ENCODE results near the gene RXYLT1. TPM values are rescaled to one million over a fixed set of nuclear protein-coding genes. Genes with fewer than 3 reads are reported as not detected.

RXYLT1 gene
- total RNA-seq, 1 experiment from 2014 or later = 28.6 TPM

- H3K36me3 ChIP-seq = no peaks in the 10 kb centered on the region
- H3K27ac ChIP-seq = peak overlapping the region; percentile 85; the same call in 1 of the 2 replicates
- peaks cover 5% of the 10 kb centered on the region; the same call in 1 of the 2 replicates for H3K4me1 ChIP-seq
- no peak for DNase-seq
- peak overlapping the region; percentile 89 for H3K4me3 ChIP-seq
- H3K9me3 ChIP-seq (replicated peaks) = no peaks in the 10 kb centered on the region
- no peaks in the 10 kb centered on the region for H3K27me3 ChIP-seq
Observed at GRCh38 chr12:63843254-63843720, 63.6 kb downstream of the RXYLT1 start.

- Histone ChIP-seq H3K27me3 (no peaks in the 10 kb centered on the region), H3K27ac (peak overlapping the region; percentile 85), H3K9me3 (replicated peaks) (no peaks in the 10 kb centered on the region), H3K36me3 (no peaks in the 10 kb centered on the region), H3K4me1 (peaks cover 5% of the 10 kb centered on the region; the same call in 1 of the 2 replicates), H3K4me3 (peak overlapping the region; percentile 89)
- DNase-seq = peak; percentile 94
Observed at GRCh38 chr12:63843721-63844390, 64.1 kb downstream of the RXYLT1 start.

- Histone ChIP-seq H3K9me3 (replicated peaks) (no peaks in the 10 kb centered on the region), H3K4me3 (peak within 1 kb of the TSS; percentile 89), H3K27me3 (no peaks in the 10 kb centered on the region), H3K36me3 (no peaks in the 10 kb centered on the region), H3K27ac (peak within 1 kb of the TSS; percentile 85), H3K4me1 (peaks cover 5% of the 10 kb centered on the region; the same call in 1 of the 2 replicates)
- peak; percentile 72 to 74 for DNase-seq
Observed at GRCh38 chr12:63844391-63845341, 65.0 kb downstream of the RXYLT1 start, which contains the start of gene SRGAP1. TSS of gene SRGAP1 (plus strand) at chr12:63844700. CDS start at chr12:63844817, 117 bp downstream.

- Histone ChIP-seq H3K27ac (peak overlapping the region; percentile 85; the same call in 1 of the 2 replicates), H3K27me3 (no peaks in the 10 kb centered on the region), H3K36me3 (no peaks in the 10 kb centered on the region), H3K4me1 (peaks cover 5% of the 10 kb centered on the region; the same call in 1 of the 2 replicates), H3K4me3 (peak overlapping the region; percentile 89), H3K9me3 (replicated peaks) (no peaks in the 10 kb centered on the region)
- DNase-seq = peak in 1 of 2 experiments; percentile 45
Observed at GRCh38 chr12:63845726-63846125, 66.0 kb downstream of the RXYLT1 start.

DNA sequence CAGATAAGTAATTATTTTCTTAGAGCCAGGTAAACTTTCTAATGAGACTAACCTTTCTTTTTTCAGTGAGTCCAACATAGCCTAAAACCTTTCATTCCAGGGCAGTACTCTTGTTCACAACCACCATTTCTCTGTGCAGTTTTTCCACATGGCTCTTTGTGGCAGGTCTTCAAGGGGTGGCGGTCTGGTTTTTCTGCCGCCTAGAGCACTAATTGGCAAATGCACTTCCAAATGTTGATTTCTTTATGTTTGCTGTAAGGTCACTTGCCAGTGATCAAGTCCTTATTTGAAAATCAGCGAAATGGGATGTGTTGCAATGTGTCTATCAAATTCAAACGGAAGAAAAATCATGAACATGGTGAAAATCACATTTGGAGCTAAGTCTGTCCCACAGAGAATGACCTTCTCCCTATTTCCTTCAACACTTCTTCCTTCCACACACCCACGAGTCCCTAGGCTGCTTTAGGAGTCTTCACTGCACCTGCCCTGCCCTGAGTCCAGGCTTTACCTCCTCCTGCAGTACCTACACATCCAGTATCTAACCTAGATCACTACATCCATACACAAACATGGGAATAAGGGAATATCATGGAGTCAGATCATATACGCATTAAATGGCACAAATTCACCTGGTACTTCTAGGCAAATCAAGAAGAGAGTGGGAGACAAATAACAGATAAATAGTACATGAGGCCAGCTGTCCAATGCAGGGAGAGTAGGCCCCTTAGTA is 66.7 kb downstream of the RXYLT1 start:
- peak overlapping the region; percentile 89 for H3K4me3 ChIP-seq
- peaks cover 5% of the 10 kb centered on the region; the same call in 1 of the 2 replicates for H3K4me1 ChIP-seq
- no peaks in the 10 kb centered on the region for H3K9me3 ChIP-seq (replicated peaks)
- H3K27ac ChIP-seq = no peak overlapping the region; the same call in 1 of the 2 replicates
- no peaks in the 10 kb centered on the region for H3K36me3 ChIP-seq
- no peak for DNase-seq
- H3K27me3 ChIP-seq = no peaks in the 10 kb centered on the region

GRCh38 chr12:63848450-63848849 is 68.7 kb downstream of the RXYLT1 start:
- no peak for DNase-seq
- Histone ChIP-seq H3K4me3 (no peak overlapping the region), H3K27me3 (no peaks in the 10 kb centered on the region), H3K9me3 (replicated peaks) (no peaks in the 10 kb centered on the region), H3K4me1 (peaks cover 5% of the 10 kb centered on the region; the same call in 1 of the 2 replicates), H3K27ac (no peak overlapping the region), H3K36me3 (no peaks in the 10 kb centered on the region)

GRCh38 chr12:63849106-63849620 is 69.5 kb downstream of the RXYLT1 start:
- no peak overlapping the region for H3K4me3 ChIP-seq
- no peaks in the 10 kb centered on the region for H3K27me3 ChIP-seq
- H3K27ac ChIP-seq = no peak overlapping the region
- no peaks in the 10 kb centered on the region for H3K36me3 ChIP-seq
- DNase-seq = no peak
- peaks cover 5% of the 10 kb centered on the region; the same call in 1 of the 2 replicates for H3K4me1 ChIP-seq
- no peaks in the 10 kb centered on the region for H3K9me3 ChIP-seq (replicated peaks)

GRCh38 chr12:63849641-63850040 is 69.9 kb downstream of the RXYLT1 start:
- Histone ChIP-seq H3K27me3 (no peaks in the 10 kb centered on the region), H3K36me3 (no peaks in the 10 kb centered on the region), H3K27ac (no peak overlapping the region), H3K9me3 (replicated peaks) (no peaks in the 10 kb centered on the region), H3K4me1 (peaks cover 5% of the 10 kb centered on the region; the same call in 1 of the 2 replicates), H3K4me3 (no peak overlapping the region)
- no peak for DNase-seq

DNA sequence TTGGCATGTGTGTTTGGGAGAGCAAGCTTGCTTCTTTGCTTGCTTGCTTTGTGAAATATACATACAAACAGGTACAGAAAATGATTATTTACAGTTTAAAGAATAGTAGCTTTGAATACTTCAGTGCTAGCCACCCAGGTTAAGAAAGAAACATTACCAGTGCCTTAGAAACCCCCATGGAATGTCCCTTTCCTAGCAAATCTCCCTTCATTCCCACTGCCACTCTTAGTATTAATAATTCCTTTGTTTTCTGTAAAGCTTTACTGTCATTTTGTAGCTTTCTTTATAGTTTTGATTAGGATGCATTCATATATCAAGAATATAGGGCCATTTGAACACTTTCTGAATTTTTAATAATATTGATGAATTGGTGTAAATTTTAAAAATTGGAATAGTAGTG is 74.3 kb downstream of the RXYLT1 start:
- no peaks in the 10 kb centered on the region for H3K27me3 ChIP-seq
- H3K4me3 ChIP-seq = no peak overlapping the region
- no peaks in the 10 kb centered on the region for H3K36me3 ChIP-seq
- DNase-seq = no peak
- H3K27ac ChIP-seq = no peak overlapping the region
- no peaks in the 10 kb centered on the region for H3K9me3 ChIP-seq (replicated peaks)
- H3K4me1 ChIP-seq = no peaks in the 10 kb centered on the region

- H3K27me3 ChIP-seq = no peaks in the 10 kb centered on the region
- no peaks in the 10 kb centered on the region for H3K9me3 ChIP-seq (replicated peaks)
- DNase-seq = no peak
- H3K4me1 ChIP-seq = no peaks in the 10 kb centered on the region
- H3K36me3 ChIP-seq = no peaks in the 10 kb centered on the region
- no peak overlapping the region for H3K4me3 ChIP-seq
- no peak overlapping the region for H3K27ac ChIP-seq
Observed at GRCh38 chr12:63855299-63855698, 75.6 kb downstream of the RXYLT1 start.

DNA sequence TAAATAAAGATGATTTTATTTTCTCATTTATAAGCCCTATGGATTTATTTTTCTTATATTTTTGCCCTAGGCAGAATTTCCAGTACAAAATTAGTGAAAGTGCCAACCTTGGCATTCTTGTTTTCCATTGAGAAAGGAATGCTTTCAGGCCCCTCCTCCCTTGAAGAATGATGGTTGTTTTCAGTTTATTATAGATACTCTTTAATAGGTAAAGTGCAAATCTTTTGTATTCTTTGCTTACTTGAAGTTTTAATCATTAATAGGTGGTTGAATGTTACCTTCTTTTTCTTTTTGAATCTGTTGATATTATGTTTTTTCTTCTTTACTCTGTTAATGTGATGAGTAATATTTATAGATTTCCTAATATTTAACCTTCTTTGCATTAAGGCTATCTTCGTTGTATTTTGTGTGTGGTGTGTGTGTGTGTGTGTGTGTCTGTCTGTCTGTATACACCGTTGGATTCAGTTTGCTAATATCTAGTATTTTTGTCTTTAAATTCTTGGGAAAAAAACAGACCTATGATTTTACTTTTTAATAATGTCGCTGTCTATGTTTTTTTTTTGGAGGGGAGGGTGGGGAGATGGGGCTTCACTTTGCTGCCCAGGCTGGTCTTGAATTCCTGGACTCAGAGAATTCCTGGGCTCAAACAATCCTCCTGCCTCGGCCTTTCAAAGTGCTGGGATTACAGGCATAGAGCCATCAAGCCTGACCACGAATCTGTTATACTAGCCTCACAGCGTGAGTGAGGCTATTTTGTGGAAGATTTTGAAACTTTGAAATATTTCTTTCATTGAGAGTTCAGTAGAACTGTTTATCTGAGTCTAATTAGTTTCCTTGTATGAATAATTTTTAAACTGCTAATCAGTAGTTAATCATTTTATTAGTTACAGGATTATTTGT is 78.3 kb downstream of the RXYLT1 start:
- peak in 1 of 2 experiments; percentile 28 for DNase-seq
- H3K36me3 ChIP-seq = no peaks in the 10 kb centered on the region
- H3K4me3 ChIP-seq = no peak overlapping the region
- no peaks in the 10 kb centered on the region for H3K27me3 ChIP-seq
- no peak overlapping the region for H3K27ac ChIP-seq
- H3K9me3 ChIP-seq (replicated peaks) = no peaks in the 10 kb centered on the region
- H3K4me1 ChIP-seq = no peaks in the 10 kb centered on the region
